NCI-H1417 treated with DMSO at 0.1 percent for 48 hours (cell line): ENCODE measurements around the gene CHAD.
"Not testable (repeated sequence)": the region's sequence is repeated elsewhere in the genome, so short reads cannot be mapped to it uniquely, and the experiment has no call there.

Source experiments
- DNase-seq: peaks from one replicate; lab custom pipeline; 2025; lab: John Stamatoyannopoulos, UW

Gene CHAD

DNA sequence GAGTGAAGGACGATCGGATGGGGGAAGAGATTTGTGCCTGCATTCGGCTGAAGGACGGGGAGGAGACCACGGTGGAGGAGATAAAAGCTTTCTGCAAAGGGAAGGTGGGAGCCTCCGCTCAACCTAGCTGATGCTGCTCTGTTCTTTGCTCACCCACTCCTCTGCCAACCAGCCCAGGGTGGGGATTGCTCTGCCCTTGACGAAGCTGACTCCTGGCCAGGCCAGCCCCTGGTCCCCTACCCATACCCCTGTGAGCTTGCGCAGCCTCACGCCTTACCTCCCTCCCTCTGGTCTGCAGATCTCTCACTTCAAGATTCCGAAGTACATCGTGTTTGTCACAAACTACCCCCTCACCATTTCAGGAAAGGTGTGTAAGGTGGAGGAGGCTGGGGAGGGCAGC, 5.2 kb upstream of the CHAD start:
- DNase-seq, result no peak

- not testable (repeated sequence) for DNase-seq
Observed at GRCh38 chr17:50472761-50473161, 4.1 kb upstream of the CHAD start.

GRCh38 chr17:50472286-50472685, 3.6 kb upstream of the CHAD start:
- DNase-seq, result no peak

GRCh38 chr17:50471009-50471905, 2.6 kb upstream of the CHAD start:
- DNase-seq, result no peak

GRCh38 chr17:50470426-50470825, 1.7 kb upstream of the CHAD start:
- no peak for DNase-seq

- no peak for DNase-seq
Observed at GRCh38 chr17:50469671-50470305, 1.1 kb upstream of the CHAD start.

DNA sequence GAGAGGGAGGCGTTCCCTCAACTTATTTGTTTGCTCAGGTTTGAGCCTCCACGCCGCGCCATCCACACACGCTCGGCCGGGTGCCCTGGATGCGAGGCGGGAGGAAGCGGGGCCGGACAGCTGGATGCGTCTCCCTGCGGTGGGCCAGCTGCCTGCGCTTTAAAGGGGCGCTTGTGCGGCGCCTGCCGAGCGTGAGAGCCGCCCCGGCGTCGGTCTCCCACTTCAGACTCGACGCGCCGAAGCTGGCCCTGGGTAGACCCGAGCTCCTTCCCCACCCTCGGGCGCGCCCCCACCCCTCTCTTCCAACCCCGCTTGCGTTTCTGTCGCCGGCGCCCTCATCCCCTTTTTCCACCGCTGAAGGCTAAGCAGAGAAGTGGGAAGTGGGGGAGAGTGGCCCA, 527 bp upstream of the CHAD start:
- no peak for DNase-seq

DNA sequence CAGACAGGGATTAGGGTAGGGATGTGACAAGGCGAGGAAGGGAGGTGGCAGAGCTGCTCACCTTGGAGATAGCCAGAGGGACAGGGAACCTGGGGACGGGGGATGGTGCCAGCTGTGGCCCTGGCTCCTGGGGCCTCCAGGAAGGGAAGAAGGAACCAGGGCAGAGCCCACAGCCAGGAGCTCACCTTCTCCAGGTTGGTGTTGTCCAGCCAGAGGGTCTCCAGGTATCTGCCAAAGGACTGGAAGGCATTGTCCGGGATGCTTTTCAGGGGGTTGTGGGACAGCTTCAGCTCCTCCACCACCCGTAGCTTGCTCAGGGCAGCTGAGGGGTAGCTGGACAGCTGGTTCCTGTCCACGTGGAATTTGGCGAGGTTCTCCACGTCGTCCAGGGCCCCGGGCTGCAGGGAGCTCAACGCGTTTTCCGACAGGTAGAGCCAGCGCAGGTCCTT, 801 bp downstream of the CHAD start:
- DNase-seq, result no peak

- DNase-seq, result no peak
Observed at GRCh38 chr17:50467114-50467854, 1.4 kb downstream of the CHAD start.

GRCh38 chr17:50466371-50467113, 2.1 kb downstream of the CHAD start:
- no peak for DNase-seq

GRCh38 chr17:50465635-50466034, 3.0 kb downstream of the CHAD start:
- DNase-seq, result no peak

DNA sequence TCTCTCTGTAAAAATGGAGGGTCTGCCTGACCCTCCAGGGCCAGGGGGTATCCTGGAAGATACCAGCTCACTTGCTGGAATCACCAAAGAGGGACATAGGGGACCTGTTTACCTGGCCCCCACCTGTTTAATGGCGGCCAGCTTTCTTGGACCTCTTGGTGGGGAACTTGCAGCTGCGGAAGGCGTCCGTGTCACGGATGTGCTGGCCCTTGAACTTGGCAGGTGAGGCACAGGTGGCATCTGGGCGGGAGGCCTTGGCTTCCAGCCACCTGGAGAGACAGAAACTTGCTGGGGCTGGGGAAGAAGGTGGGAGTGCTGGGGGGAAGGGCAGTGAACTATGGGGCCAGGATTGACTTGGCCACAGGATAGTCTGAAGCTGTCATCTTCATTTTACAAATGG, 3.5 kb downstream of the CHAD start:
- DNase-seq, result no peak

DNA sequence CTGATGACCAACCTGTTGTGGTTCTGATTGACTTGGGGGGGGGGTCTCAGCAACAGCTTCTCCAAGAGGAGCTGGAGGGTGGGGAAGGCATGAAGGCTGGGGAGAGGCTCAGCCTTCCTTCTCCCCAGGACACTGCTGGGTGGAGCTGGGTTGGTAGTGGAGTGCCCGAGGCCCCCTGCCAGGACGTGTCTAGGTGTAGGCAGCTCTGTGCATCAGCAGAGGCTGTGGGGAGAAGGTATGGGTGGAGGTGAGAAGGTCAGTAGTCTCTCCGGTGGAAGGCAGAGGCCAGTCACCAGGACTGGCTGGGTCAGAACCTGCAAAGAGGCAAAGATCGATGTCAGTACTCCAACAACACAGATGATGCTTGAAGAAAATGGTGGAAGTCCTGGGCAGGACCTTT, 3.9 kb downstream of the CHAD start:
- DNase-seq, result no peak

- DNase-seq, result no peak
Observed at GRCh38 chr17:50464121-50464520, 4.6 kb downstream of the CHAD start.

GRCh38 chr17:50462446-50462845, 6.2 kb downstream of the CHAD start:
- DNase-seq, result no peak

GRCh38 chr17:50461550-50462132, 7.0 kb downstream of the CHAD start:
- DNase-seq, result no peak

GRCh38 chr17:50460831-50461526, 7.7 kb downstream of the CHAD start:
- DNase-seq, result no peak

- DNase-seq, result no peak
Observed at GRCh38 chr17:50459756-50460155, 8.9 kb downstream of the CHAD start.

DNA sequence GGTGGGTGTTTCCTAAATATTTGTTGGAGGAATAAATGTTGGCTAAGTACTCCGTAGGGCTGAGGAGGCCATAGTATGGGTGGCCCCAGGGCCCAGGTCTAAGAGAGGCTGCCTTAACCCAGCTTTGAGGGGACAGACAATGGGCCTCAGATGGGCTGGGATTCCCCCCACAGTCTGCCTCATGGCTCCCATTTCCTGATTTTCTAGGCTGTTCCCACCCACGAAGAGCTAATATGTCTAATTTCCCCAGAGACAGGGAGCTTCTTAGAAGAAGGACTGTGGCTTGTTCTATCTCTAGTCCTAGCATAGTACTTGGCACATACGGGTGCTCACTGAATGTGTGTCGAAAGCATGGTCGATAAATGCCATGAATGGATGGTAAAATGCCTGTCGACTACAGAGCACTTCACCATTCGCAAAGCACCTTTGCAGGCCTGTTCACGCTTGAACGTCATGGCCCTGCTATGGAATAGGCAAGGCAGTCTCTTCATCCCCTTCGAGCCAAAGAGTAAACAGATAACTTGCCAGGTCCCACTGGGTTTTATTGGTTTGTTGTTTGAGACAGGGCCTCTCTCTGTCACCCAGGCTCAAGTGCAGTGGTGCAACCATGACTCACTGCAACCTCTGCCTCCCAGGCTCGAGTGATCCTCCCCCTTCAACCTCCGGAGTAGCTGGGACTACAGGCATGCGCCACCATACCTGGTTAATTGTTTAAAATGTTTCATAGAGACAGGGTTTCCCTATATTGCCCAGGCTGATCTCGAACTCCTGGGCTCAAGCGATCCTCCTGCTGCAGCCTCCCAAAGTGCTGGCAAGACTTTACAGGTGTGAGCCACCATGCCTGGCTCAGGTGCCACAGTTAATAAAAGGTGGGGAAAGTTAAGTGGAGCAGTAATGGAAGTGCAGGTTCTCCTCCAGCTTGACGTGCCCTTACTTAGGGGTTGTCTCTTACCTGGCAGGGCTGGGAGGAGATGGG, 9.7 kb downstream of the CHAD start:
- no peak for DNase-seq

GRCh38 chr17:50458270-50458669, 10.4 kb downstream of the CHAD start:
- DNase-seq, result no peak
